ENCODE results near the gene PCGF6.
"Not testable (repeated sequence)": the region's sequence is repeated elsewhere in the genome, so short reads cannot be mapped to it uniquely, and the experiment has no call there.

Gene PCGF6

DNA sequence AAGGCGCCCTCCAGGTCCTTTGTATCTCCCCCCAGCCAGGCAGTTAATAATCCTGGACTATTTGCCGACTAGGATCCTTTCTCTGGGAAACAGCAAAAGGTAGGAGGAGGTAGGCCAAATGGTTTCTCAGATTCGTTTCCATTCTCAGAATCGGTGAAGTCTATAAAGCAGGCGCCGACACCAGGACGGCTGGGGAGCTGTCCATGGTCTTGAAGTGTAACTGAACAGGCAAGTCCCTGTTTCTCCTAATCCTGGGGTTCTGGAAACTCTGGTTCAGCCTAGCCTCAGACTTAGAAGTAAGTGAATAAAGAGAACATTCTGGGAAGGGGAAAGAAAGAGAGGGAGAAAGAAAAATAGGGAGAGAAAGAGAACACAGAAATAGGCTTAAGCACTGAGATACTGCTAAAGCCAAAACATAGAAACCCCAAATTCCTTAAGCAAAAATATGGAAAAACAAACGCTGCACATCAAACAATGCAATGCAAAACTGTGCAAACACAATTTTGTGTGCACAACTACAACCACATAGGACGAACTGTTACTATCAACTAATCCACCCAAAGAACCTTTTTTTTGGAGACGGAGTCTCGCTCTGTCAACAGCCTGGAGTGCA is 85.1 kb downstream of the PCGF6 start:
- no peak overlapping the region for H3K4me3 ChIP-seq
- no peak overlapping the region for H3K27ac ChIP-seq

DNA sequence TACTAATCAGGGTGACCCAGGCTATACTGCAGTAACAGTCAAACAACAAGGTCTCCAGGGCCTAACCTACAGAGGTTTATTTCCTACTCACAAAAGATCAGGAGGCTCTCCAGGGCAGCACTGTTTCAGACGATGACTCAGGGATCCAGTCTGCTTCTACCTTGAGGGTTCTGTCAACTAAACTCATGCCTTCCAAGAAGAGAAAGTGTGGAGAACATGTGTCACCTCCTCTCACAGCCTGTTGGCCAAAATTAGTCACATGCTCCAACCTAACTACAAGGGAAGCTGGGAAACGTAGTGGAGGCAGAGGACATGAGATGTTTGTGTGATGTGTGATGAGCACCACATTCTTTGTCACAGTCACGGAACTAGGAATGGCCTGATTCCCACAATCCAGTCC is 88.7 kb downstream of the PCGF6 start:
- H3K4me3 ChIP-seq: no peak overlapping the region
- no peak overlapping the region for H3K27ac ChIP-seq

- H3K27ac ChIP-seq: no peak overlapping the region
Observed at GRCh38 chr10:103259989-103260388, 91.0 kb downstream of the PCGF6 start.

GRCh38 chr10:103258928-103259327 is 92.0 kb downstream of the PCGF6 start:
- not testable (repeated sequence) for H3K27ac ChIP-seq, H3K4me3 ChIP-seq

More at GRCh38 chr10:103259989-103260388, 91.0 kb downstream of the PCGF6 start:
- H3K4me3 ChIP-seq: no peak overlapping the region

DNA sequence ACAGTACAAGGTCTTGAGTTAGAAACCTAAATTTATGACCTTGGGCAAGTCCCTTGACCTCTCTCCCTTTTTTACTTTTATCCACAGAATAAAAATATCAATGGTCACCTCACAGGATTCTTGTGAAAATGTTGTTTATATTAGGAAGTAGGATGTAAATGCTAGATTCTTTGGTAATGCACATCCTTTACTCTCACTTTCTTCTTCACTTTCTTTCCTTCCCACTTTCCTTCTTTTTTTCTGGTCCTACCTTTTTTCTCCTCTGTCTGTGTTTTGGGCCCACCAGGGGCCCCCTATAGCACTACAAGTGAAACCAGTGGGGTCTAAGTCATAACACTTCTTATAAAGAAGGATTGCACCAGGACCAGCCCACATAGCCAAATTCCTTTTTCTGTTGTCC is 93.1 kb downstream of the PCGF6 start:
- H3K4me3 ChIP-seq: no peak overlapping the region
- no peak overlapping the region for H3K27ac ChIP-seq

GRCh38 chr10:103256613-103257012 is 94.3 kb downstream of the PCGF6 start:
- no peak overlapping the region for H3K4me3 ChIP-seq
- H3K27ac ChIP-seq: no peak overlapping the region

DNA sequence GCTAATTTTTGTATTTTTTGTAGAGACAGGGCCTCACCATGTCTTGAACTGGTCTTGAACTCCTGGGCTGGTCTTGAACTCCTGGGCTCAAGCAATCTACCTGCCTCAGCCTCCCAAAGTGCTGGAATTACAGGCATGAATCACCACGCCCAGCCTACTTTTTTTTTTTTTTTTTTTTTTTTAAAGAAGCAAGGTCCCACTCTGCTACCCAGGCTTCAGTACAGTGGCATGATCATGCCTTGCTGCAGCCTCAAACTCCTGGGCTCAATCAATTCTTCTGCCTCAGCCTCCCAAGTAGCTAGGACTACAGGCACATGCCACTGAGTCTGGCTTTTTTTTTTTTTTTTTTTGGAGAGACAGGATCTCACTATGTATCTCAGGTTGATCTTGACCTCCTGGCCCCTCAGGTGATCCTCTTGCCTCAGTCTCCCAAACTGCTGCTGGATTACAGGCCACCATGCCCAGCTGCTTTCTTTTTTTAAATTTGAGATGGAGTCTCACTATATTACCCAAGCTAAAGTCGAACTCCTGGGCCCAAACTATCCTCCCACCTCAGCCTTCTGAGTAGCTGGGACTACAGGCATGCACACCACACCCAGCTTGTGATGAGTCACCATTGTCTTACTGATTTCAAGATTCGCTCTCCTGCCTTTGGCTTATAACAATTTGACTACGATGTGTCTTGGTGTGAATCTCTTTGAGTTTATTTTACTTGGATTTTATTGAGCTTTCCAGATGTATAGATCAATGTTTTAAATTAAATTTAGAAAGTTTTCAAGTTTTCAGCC is 96.2 kb downstream of the PCGF6 start:
- no peak overlapping the region for H3K4me3 ChIP-seq
- H3K27ac ChIP-seq: no peak overlapping the region

DNA sequence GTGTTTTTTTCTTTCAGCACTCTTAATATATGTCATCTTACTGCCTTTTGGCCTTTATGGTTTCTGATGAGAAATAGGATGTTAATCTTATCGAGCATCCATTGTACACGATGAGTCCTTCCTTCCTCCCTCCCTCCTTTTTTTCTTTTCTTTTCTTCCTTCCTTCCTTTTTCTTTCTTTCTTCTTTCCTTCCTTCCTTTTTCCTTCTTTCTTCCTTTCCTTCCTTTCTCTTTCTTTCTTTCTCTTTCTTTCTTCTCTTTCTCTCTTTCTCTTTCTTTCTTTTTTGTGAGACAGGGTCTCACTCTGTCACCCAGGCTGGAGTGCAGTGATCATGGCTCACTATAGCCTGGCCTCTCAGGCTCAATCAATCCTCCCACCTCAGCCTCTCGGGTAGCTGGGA is 96.8 kb downstream of the PCGF6 start:
- Histone ChIP-seq H3K27ac (no peak overlapping the region), H3K4me3 (no peak overlapping the region)

Data from skin epidermis (tissue), 12 donors.